Esophagus muscularis mucosa (tissue), 3 donors: ENCODE measurements around the gene IZUMO3.

Experiments used
- POLR2A ChIP-seq: fragments of 450-650 bp; IDR thresholded peaks from one replicate; pipeline ENCODE4 v1.6.1; 2017; ENCODE audit warnings: antibody characterized with exemption, moderate library complexity, mild to moderate bottlenecking, low read depth
- TF ChIP-seq, protein P1 (sequence below), 3 experiments: fragments of 200-600 bp in 2 of 3; fragments of 450-650 bp in 1 of 3; sonication (generic) in 2 of 3; IDR thresholded peaks; one replicate each; pipeline ENCODE4 v1.5.1; 2017 to 2019; ENCODE audit warnings: antibody characterized with exemption in 3 of 3, mild to moderate bottlenecking in 2 of 3, moderate library complexity in 1 of 3

DNA sequence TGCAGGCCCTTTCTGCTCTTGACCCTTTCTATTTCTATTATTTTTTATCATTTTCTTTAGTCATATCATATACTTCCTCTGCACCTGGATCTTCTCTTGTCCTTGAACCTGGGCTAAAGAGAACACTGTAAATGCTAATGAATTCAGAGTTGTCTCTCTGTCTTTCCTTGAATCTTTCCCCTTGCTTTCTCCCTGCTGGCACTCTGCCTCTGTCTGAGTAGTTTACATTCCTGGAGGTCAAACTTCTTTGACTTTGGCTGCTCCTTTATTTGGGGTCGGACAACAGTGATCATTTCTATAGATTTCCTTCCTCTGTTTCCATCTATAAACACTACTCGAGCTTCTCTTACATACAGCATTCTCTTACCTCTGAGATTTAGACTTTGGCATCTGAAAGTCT is 47.1 kb downstream of the IZUMO3 start:
- TF ChIP-seq, protein P1, sequence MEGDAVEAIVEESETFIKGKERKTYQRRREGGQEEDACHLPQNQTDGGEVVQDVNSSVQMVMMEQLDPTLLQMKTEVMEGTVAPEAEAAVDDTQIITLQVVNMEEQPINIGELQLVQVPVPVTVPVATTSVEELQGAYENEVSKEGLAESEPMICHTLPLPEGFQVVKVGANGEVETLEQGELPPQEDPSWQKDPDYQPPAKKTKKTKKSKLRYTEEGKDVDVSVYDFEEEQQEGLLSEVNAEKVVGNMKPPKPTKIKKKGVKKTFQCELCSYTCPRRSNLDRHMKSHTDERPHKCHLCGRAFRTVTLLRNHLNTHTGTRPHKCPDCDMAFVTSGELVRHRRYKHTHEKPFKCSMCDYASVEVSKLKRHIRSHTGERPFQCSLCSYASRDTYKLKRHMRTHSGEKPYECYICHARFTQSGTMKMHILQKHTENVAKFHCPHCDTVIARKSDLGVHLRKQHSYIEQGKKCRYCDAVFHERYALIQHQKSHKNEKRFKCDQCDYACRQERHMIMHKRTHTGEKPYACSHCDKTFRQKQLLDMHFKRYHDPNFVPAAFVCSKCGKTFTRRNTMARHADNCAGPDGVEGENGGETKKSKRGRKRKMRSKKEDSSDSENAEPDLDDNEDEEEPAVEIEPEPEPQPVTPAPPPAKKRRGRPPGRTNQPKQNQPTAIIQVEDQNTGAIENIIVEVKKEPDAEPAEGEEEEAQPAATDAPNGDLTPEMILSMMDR (IDR thresholded peaks at IDR 0.05): no peak
- no peak for TF ChIP-seq POLR2A
